Right cardiac atrium (tissue), 5 donors: ENCODE results near the gene DUSP3. TPM values are rescaled to one million over a fixed set of nuclear protein-coding genes. Genes with fewer than 3 reads are reported as not detected.

Source experiments
- ATAC-seq, 2 donors: fragments of 200-7000 bp; cut with Tn5 transposase; one replicate each; pipeline versions ENCODE4 v1.8.0 to v1.9.1; 2020; ENCODE audit warnings: moderate library complexity in 2 of 2, mild to moderate bottlenecking in 1 of 2
- DNase-seq, 3 donors: peaks; one replicate each; pipeline ENCODE4 v3.0.0-alpha.2; 2020
- H3K27ac ChIP-seq: one replicate; pipeline ENCODE4 v1.5.1; 2013; ENCODE audit warnings: mild to moderate bottlenecking, low read length, control low read depth, moderate library complexity
- H3K27me3 ChIP-seq: one replicate; pipeline ENCODE4 v1.6.1; 2013; ENCODE audit not compliant: control insufficient read depth, insufficient read depth
- H3K4me1 ChIP-seq: one replicate; pipeline ENCODE4 v1.6.1; 2013; ENCODE audit warnings: low read length; ENCODE audit not compliant: control insufficient read depth, insufficient read depth
- H3K4me3 ChIP-seq: one replicate; pipeline ENCODE4 v1.5.1; 2013; ENCODE audit warnings: low read length, control low read depth
- H3K9me3 ChIP-seq: one replicate; pipeline ENCODE4 v1.6.1; 2013; ENCODE audit warnings: low read length; ENCODE audit not compliant: control insufficient read depth
- WGBS: extraction: QIAGEN DNeasy Blood & Tissue Kit; methylation state at CpG from one replicate; pipeline ENCODE4 v1.1.7; 2013; 5-methylcytosine and 5-hydroxymethylcytosine counted together
- intact Hi-C, 4 donors: fragments of 100-400 bp; cut with DNase I; formaldehyde crosslinking; loops; one replicate each; pipeline versions ENCODE4 v1.11.0 to v1.14.0; 2022 to 2023
- polyA plus RNA-seq: library from polyadenylated mRNA; stranded (reverse); fragments of 200-250 nt; gene quantifications from one replicate; pipeline ENCODE4 v1.2.3, GENCODE V29; 2013
- total RNA-seq, 4 donors: library from RNA; stranded (reverse); fragmentation: NEBNext Ultra II Directional; extraction: Animal tissue kit (Norgen Biotek cat#: 25700); gene quantifications; one replicate each; pipeline ENCODE4 v1.2.1, GENCODE V29; 2021
- donor health status: healthy with polysubstance abuse.
- donor health status: DM: no; HTN: yes; CAD: no.
- donor health status: DM: no; HTN: no; CAD: no.
- donor health status: DM: no; HTN: yes; CAD: no; lungs with severe emphysema.
- donor health status: DM: yes; HTN: yes; CAD: no.

Gene DUSP3
- total and polyA plus RNA-seq, 5 donors, result 137 to 180 (median 148) TPM

DNA sequence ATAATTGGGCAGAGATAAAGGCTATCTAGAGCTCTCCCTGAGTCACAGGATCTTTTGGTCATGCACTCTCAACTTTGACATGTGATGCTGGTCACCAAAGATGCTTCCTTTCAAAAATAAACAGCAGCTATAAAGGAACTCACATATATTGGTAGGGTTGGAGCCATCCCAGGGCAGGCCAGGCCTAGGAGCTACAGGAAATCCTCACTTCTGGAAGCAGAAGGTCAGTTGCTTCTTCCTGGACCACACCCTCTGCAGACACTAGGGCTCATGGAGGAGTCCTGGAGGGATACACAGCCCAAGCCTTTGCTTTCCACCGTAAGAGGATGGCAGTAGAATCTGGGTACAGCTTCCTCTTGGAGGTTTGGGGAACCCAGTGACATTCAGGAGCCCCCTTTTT, 44.8 kb downstream of the DUSP3 start:
- peak; percentile 40 to 68 for ATAC-seq
- intact Hi-C loops, result no loop called here
- H3K9me3 ChIP-seq, result no peaks in the 10 kb centered on the region
- no peak for DNase-seq
- WGBS, result 50% methylated on average over 1 of the region's 1 CpG
- peak overlapping the region; percentile 17 for H3K27ac ChIP-seq
- H3K4me3 ChIP-seq, result no peak overlapping the region
- no peaks in the 10 kb centered on the region for H3K4me1 ChIP-seq
- no peaks in the 10 kb centered on the region for H3K27me3 ChIP-seq

DNA sequence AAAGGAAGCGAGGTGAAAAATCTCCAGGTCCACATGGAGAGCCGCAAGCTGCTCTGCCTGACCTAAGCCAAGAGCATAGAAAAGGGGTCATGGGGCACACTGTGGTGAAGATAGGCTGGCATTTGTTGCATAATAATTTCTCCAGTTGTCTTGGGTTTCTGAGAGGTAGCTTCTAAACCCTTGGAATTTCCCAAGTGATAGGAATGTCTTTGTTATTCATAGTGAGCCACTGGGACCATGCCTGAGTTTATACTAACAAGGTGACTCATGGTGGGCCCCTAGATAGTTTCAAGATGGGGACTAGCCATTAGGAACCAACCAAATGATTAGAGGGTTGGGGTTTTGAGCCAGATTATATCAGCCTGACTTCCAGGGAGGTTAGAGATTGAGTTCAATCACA, 45.8 kb downstream of the DUSP3 start:
- intact Hi-C loops, result no loop called here
- no peaks in the 10 kb centered on the region for H3K9me3 ChIP-seq
- H3K4me3 ChIP-seq, result no peak overlapping the region
- WGBS, result 96% methylated on average over 2 of the region's 2 CpGs
- no peaks in the 10 kb centered on the region for H3K4me1 ChIP-seq
- ATAC-seq (no peak), DNase-seq (no peak)
- no peak overlapping the region for H3K27ac ChIP-seq
- H3K27me3 ChIP-seq, result no peaks in the 10 kb centered on the region

DNA sequence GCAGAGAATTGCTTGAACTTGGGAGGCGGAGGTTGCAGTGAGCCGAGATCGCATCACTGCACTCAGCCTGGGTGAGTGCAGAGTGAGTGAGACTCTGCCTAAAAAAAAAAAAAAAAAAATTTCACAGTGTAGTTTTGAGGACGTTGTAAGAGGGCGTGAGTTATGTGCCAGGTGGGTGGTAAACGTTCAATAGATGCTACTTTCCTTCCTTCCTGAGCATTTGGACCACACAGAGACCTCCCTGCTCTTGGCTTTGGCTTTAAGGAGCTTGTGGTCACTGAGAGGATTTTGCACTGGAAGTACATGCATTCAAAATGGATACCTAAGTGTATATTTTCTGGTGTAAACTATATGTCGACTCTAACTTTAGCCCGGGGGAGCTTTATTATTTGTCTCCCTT, 50.7 kb downstream of the DUSP3 start:
- intact Hi-C loops, result no loop called here

GRCh38 chr17:43723697-43724359, 54.9 kb downstream of the DUSP3 start:
- no peak overlapping the region for H3K4me3 ChIP-seq
- 59% methylated on average over 6 of the region's 6 CpGs for WGBS
- intact Hi-C loops, result no loop called here
- no peaks in the 10 kb centered on the region for H3K27me3 ChIP-seq
- H3K4me1 ChIP-seq, result no peaks in the 10 kb centered on the region
- ATAC-seq (no peak), DNase-seq (peak in 1 of 3 donors; percentile 64)
- H3K9me3 ChIP-seq, result no peaks in the 10 kb centered on the region
- no peak overlapping the region for H3K27ac ChIP-seq

More for the DNA sequence above, 50.7 kb downstream of the DUSP3 start:
- H3K4me3 ChIP-seq, result no peak overlapping the region
- H3K27ac ChIP-seq, result no peak overlapping the region
- H3K4me1 ChIP-seq, result no peaks in the 10 kb centered on the region
- no peak for DNase-seq
- ATAC-seq, result no peak
- H3K9me3 ChIP-seq, result no peaks in the 10 kb centered on the region
- WGBS, result 81% methylated on average over 8 of the region's 8 CpGs
- no peaks in the 10 kb centered on the region for H3K27me3 ChIP-seq

DNA sequence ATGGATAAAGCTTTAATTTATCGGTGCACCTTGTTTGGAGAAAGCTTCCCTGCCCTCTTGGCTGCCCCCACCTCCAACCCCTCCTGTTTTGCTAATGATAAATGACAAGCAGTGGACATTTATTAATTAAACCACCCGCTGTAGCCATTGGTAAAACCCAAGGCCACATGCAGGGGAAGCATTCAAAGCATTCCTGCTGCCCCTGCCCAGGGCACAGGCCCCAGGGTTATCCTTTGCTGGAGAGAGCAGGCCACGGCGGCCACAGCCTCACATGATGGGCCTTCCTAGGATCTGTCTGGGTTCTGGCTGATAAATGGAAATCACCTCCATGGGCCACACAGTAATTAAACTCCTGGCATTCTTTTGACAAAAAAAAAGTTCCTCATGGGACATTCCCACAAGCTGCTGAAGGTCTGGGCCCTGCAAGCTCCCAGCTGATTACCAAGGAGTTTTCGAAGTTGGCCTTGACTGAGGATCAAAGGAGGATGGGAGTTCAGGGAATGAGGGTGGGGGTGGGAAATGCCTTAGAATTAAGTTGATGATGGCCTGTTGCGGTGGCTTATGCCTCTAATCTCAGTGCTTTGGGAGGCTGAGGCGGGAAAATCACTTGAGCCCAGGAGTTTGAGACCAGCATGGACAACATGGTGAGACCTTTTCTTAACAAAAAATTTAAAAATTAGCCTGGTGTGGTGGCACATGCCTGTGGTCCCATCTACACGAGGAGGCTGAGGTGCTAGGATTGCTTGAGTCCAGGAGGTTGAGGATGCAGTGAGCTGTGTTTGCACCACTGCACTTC, 55.7 kb downstream of the DUSP3 start:
- no peak overlapping the region for H3K4me3 ChIP-seq
- DNase-seq (no peak), ATAC-seq (no peak)
- no peaks in the 10 kb centered on the region for H3K9me3 ChIP-seq
- 80% methylated on average over 8 of the region's 8 CpGs for WGBS
- intact Hi-C loops, result no loop called here
- H3K4me1 ChIP-seq, result no peaks in the 10 kb centered on the region
- H3K27me3 ChIP-seq, result no peaks in the 10 kb centered on the region
- no peak overlapping the region for H3K27ac ChIP-seq

GRCh38 chr17:43722269-43722619, 56.5 kb downstream of the DUSP3 start:
- no peaks in the 10 kb centered on the region for H3K9me3 ChIP-seq
- intact Hi-C loops, result no loop called here
- WGBS, result 92% methylated on average over 3 of the region's 3 CpGs
- H3K4me3 ChIP-seq, result no peak overlapping the region
- H3K4me1 ChIP-seq, result no peaks in the 10 kb centered on the region
- H3K27me3 ChIP-seq, result no peaks in the 10 kb centered on the region
- no peak for DNase-seq
- no peak overlapping the region for H3K27ac ChIP-seq
- ATAC-seq, result no peak

GRCh38 chr17:43721537-43722268, 57.1 kb downstream of the DUSP3 start:
- Histone ChIP-seq H3K9me3 (no peaks in the 10 kb centered on the region), H3K4me1 (no peaks in the 10 kb centered on the region), H3K27me3 (no peaks in the 10 kb centered on the region), H3K27ac (no peak overlapping the region), H3K4me3 (no peak overlapping the region)
- 90% methylated on average over 4 of the region's 4 CpGs for WGBS
- intact Hi-C loops, result no loop called here
- DNase-seq, result no peak
- ATAC-seq, result no peak

DNA sequence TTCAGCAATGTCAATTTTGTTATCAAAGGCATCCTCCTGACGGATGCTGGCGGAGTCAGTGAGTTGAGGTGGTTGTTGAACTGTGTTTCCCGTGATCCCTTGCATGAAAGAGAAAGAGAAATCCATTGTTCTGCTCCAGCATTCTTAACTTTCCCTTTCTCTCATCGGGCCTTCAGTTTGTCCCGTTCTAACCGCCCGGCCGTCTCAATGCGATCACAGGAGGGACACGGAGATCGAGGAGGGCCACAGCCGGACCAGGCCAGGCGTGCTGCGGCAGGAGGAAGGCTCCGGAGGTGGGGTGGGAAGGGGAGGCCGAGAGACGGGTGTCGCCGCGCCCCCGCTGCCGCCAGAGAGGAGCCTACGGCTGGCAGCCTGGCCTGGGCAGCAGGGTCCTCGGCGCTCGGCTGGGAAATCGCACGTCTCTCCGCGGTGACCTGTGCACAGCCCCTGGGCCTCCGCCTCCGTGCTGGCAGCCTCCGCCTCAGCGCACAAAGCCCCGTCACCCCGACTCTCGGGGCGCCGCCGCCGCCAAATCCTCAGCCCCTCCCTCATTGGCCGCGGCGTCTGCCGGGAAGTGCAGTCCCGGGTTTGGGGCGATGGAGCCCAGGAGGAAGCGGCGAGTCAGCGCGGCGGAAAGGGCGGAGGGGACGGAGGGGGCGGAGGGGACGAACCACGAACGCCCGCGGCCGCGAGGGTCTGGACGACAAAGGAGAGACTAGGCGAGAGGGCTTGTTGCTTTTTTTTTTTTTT, 58.3 kb downstream of the DUSP3 start:
- ATAC-seq, result peak; percentile 97
- peak overlapping the region; percentile 82 for H3K27ac ChIP-seq
- whole genome bisulfite sequencing, result under 1% methylated on average over 64 of the region's 64 CpGs
- DNase-seq, result peak; percentile 88 to 95 (median 94)
- H3K27me3 ChIP-seq, result no peaks in the 10 kb centered on the region
- H3K4me3 ChIP-seq, result peak overlapping the region; percentile 76
- intact Hi-C loops, result no loop called here
- no peaks in the 10 kb centered on the region for H3K4me1 ChIP-seq
- no peaks in the 10 kb centered on the region for H3K9me3 ChIP-seq

DNA sequence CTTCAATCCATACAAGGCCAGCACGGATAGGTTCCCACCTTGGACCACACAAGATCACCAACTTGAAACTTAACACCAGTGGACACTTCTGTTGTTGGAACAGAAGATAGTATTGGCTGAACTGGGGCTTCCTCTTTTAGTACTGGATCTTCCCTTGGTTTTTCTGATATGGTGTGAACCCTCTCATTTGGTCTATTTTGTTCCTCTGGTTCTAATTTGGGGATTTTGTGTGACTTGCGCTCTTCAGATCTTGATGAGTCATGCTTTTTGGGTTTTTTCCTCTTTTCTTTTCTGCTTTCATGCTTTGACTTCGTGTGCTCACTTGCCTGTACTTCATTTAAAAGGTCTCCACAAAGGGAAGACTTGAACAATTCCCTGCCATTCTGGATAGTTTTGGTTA, 59.2 kb downstream of the DUSP3 start:
- H3K4me3 ChIP-seq, result no peak overlapping the region
- H3K27ac ChIP-seq, result no peak overlapping the region
- no peaks in the 10 kb centered on the region for H3K27me3 ChIP-seq
- no peaks in the 10 kb centered on the region for H3K4me1 ChIP-seq
- no peaks in the 10 kb centered on the region for H3K9me3 ChIP-seq
- intact Hi-C loops, result no loop called here
- WGBS, result 74% methylated on average over 3 of the region's 3 CpGs
- DNase-seq, result no peak
- no peak for ATAC-seq

DNA sequence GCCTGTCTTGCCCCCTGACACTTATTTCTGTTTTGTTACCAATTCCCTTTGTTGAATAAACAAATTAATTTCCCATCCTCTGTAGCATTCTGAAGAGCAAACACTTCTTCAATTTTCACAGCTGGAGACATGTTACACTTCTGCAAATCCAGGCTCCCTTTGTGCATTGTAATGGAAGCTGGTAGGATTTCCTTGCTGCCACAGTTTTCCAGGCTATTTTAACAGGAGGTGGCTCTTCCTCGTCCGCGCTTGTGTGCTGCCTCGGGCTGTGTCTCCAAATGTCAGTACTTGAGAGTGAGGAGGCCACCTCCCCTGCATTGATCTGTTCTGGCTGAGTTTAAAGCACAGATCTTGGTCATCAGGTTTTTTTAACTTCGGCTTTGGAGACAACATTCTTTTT, 60.2 kb downstream of the DUSP3 start:
- no peaks in the 10 kb centered on the region for H3K9me3 ChIP-seq
- DNase-seq (no peak), ATAC-seq (no peak)
- no peak overlapping the region for H3K27ac ChIP-seq
- intact Hi-C loops, result no loop called here
- H3K4me3 ChIP-seq, result no peak overlapping the region
- H3K4me1 ChIP-seq, result no peaks in the 10 kb centered on the region
- no peaks in the 10 kb centered on the region for H3K27me3 ChIP-seq
- WGBS, result 70% methylated on average over 5 of the region's 5 CpGs

DNA sequence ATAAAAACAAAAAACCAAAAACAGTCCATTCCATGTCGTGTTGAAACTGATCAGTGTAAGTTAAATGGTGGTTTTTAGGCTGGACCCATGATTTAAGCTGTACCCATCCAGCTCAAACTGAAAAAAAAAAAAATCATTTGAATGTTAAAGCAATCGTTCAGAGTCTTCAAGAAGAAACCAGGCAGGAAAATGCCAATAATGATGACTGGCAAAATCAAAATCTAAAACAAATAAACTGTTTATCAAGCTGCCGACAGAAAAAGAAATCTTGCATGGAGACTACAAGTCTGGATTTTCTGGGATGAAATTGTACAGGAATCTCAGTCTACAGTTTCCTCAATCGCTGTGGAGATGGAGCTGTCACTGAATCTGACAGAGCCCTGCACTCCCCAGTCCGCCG, 60.9 kb downstream of the DUSP3 start:
- WGBS, result 70% methylated on average over 6 of the region's 6 CpGs
- Histone ChIP-seq H3K27ac (no peak overlapping the region), H3K4me1 (no peaks in the 10 kb centered on the region), H3K9me3 (no peaks in the 10 kb centered on the region), H3K27me3 (no peaks in the 10 kb centered on the region), H3K4me3 (no peak overlapping the region)
- DNase-seq (no peak), ATAC-seq (no peak)
- intact Hi-C loops, result no loop called here
